ENCODE data around the gene C17orf58. TPM values are rescaled to one million over a fixed set of nuclear protein-coding genes. Genes with fewer than 3 reads are reported as not detected.
"Not testable (repeated sequence)": the region's sequence is repeated elsewhere in the genome, so short reads cannot be mapped to it uniquely, and the experiment has no call there.

Gene C17orf58
- total RNA-seq, 4 donors from 2014 or later, result 6.4 to 10.7 (median 7.2) TPM

DNA sequence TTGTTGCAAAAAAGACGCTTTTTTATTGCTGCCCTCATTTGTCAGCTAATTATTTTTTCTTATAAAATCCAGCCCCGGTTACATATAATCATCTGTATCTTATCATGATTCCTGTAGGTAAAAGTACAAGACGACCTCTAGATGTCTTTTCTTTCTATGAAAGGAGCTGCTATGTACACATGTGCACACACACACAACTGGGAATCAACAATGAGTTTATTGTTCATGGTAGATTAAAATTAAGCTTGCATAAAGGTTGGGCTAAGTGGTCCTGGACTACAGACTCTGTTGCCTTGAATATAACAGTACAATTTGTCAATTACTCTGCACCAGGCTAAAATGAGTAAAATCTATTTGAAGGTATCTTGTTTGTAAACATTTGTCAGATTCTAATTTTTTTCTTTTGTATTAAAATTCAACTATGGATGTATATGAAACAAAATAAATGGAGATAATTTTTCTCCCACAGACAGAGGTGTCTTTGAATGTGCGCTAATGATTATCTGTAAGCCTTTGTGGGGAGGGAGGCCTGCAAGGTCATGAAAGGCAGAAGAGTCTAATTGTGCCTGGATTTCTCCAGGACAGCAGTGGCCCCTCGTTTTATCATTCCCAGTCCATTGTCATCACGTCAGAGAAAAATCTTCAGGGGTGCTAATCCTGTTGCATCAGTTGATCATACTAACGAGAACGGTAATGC lies 13.4 kb downstream of the C17orf58 start:
- no peak overlapping the region for H3K4me3 ChIP-seq
- TF ChIP-seq POLR2A (IDR thresholded peaks at IDR 0.05), result no peak
- TF ChIP-seq, protein P1, sequence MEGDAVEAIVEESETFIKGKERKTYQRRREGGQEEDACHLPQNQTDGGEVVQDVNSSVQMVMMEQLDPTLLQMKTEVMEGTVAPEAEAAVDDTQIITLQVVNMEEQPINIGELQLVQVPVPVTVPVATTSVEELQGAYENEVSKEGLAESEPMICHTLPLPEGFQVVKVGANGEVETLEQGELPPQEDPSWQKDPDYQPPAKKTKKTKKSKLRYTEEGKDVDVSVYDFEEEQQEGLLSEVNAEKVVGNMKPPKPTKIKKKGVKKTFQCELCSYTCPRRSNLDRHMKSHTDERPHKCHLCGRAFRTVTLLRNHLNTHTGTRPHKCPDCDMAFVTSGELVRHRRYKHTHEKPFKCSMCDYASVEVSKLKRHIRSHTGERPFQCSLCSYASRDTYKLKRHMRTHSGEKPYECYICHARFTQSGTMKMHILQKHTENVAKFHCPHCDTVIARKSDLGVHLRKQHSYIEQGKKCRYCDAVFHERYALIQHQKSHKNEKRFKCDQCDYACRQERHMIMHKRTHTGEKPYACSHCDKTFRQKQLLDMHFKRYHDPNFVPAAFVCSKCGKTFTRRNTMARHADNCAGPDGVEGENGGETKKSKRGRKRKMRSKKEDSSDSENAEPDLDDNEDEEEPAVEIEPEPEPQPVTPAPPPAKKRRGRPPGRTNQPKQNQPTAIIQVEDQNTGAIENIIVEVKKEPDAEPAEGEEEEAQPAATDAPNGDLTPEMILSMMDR (IDR thresholded peaks at IDR 0.05), result no peak
- peaks cover 0 to 26% (median 0%) of the 10 kb centered on the region in 3 donors for H3K36me3 ChIP-seq
- DNase-seq, result no peak
- 75 to 84% methylated on average over 8 of the region's 8 CpGs for WGBS, 2 donors
- H3K9me3 ChIP-seq, result no peaks in the 10 kb centered on the region
- no peaks in the 10 kb centered on the region for H3K27me3 ChIP-seq
- no peak overlapping the region for H3K27ac ChIP-seq
- intact Hi-C loops (cut with DNase I), result no loop called here
- H3K4me1 ChIP-seq, result peaks cover 0 to 10% (median 3%) of the 10 kb centered on the region in 3 donors

GRCh38 chr17:67982034-67982640 lies 14.1 kb downstream of the C17orf58 start:
- H3K9me3 ChIP-seq, result no peaks in the 10 kb centered on the region
- intact Hi-C loops (cut with DNase I), result no loop called here
- H3K27me3 ChIP-seq, result no peaks in the 10 kb centered on the region
- peaks cover 0 to 10% (median 3%) of the 10 kb centered on the region in 3 donors for H3K4me1 ChIP-seq
- H3K27ac ChIP-seq, result no peak overlapping the region
- no peak for DNase-seq
- 67 to 70% methylated on average over 9 of the region's 9 CpGs for WGBS, 2 donors
- no peak for TF ChIP-seq POLR2A (IDR thresholded peaks at IDR 0.05)
- TF ChIP-seq, protein P1 (IDR thresholded peaks at IDR 0.05), result no peak
- H3K36me3 ChIP-seq, result peaks cover 0 to 27% (median 0%) of the 10 kb centered on the region in 3 donors
- H3K4me3 ChIP-seq, result no peak overlapping the region

DNA sequence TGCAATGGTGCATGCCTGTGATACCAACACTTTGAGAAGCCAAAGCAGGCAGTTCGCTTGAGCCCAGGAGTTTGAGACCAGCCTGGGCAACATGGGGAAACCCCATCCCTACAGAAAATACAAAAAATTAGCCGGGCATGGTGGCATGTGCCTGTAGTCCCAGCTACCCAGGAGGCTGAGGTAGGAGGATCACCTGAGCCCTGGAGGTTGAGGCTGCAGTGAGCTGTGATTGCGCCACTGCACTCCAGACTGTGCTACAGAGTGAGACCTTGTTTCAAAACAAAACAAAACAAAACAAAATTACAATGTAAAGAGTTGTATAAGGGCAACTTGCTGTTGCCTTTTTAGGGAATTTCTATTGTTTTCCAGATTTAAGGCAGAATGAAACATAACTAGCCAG lies 15.4 kb downstream of the C17orf58 start:
- DNase-seq; H3K27me3 ChIP-seq; intact Hi-C loops (cut with DNase I); H3K4me3 ChIP-seq; H3K27ac ChIP-seq; H3K9me3 ChIP-seq: not testable (repeated sequence)
- Histone ChIP-seq H3K36me3 (peaks cover 0 to 39% (median 0%) of the 10 kb centered on the region in 3 donors), H3K4me1 (peaks cover 0 to 10% (median 3%) of the 10 kb centered on the region in 3 donors)
- 54% methylated on average over 3 of the region's 3 CpGs for WGBS, 2 donors

DNA sequence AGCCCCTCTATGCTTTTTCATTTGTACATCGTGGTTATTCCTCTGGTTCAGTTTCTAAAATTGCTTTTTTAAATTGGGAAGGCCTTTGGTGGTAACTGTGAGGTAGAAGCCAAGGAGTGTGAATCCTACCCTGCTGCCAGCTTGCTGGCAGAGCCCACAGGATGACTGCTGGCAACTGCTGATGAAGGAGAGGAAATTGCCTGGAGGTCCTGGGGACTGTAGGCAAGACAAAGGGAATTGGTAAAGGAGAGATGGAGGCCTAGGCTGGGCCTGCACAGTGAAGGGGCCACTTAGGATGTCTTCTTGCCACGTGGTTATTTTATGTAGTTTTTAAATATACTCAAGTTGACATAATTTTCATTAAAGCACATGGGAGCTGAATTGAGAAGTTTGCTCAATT lies 15.8 kb downstream of the C17orf58 start:
- H3K4me1 ChIP-seq, result peaks cover 0 to 10% (median 3%) of the 10 kb centered on the region in 3 donors
- H3K36me3 ChIP-seq, result peaks cover 0 to 43% (median 0%) of the 10 kb centered on the region in 3 donors
- intact Hi-C loops (cut with DNase I), result no loop called here
- no peaks in the 10 kb centered on the region for H3K9me3 ChIP-seq
- H3K4me3 ChIP-seq, result no peak overlapping the region
- H3K27ac ChIP-seq, result no peak overlapping the region
- WGBS, 2 donors, result 83 to 84% methylated on average over 2 of the region's 2 CpGs
- DNase-seq, result no peak
- TF ChIP-seq POLR2A (IDR thresholded peaks at IDR 0.05), result no peak
- TF ChIP-seq, protein P1 (IDR thresholded peaks at IDR 0.05), result no peak
- no peaks in the 10 kb centered on the region for H3K27me3 ChIP-seq

DNA sequence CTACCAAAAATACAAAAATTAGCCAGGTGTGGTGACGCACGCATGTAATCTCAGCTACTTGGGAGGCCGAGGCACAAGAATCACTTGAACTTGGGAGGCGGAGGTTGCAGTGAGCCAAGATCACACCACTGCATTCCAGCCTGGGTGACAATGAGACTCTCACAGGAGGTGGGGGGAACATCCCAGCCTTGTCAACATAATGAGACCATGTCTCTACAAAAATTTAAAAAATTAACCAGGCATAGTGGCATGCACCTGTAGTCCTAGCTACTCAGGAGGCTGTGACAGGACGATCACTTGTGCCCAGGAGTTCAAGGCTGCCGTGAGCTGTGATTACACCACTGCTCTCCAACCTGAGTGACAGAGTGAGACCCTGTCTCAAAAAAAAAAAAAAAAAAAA lies 20.0 kb downstream of the C17orf58 start:
- DNase-seq; H3K4me3 ChIP-seq; H3K9me3 ChIP-seq; H3K27ac ChIP-seq; H3K27me3 ChIP-seq; intact Hi-C loops (cut with DNase I): not testable (repeated sequence)
- peaks cover 0 to 76% (median 0%) of the 10 kb centered on the region in 3 donors for H3K36me3 ChIP-seq
- WGBS, 2 donors, result 84 to 89% methylated on average over 5 to 6 of the region's 6 CpGs
- peaks cover 0 to 10% (median 3%) of the 10 kb centered on the region in 3 donors for H3K4me1 ChIP-seq

- Histone ChIP-seq H3K27ac (no peak overlapping the region), H3K4me3 (no peak overlapping the region), H3K9me3 (no peaks in the 10 kb centered on the region), H3K36me3 (peaks cover 0 to 79% (median 0%) of the 10 kb centered on the region in 3 donors), H3K4me1 (peaks cover 0 to 10% (median 3%) of the 10 kb centered on the region in 3 donors), H3K27me3 (no peaks in the 10 kb centered on the region)
- TF ChIP-seq, protein P1 (IDR thresholded peaks at IDR 0.05), result no peak
- intact Hi-C loops (cut with DNase I), result no loop called here
- no peak for DNase-seq
- WGBS, 2 donors, result 66 to 72% methylated on average over 7 of the region's 8 CpGs
Measured at GRCh38 chr17:67974598-67975066, 21.6 kb downstream of the C17orf58 start.
